ENCODE data around the gene LACTB.

Gene LACTB, protein sequence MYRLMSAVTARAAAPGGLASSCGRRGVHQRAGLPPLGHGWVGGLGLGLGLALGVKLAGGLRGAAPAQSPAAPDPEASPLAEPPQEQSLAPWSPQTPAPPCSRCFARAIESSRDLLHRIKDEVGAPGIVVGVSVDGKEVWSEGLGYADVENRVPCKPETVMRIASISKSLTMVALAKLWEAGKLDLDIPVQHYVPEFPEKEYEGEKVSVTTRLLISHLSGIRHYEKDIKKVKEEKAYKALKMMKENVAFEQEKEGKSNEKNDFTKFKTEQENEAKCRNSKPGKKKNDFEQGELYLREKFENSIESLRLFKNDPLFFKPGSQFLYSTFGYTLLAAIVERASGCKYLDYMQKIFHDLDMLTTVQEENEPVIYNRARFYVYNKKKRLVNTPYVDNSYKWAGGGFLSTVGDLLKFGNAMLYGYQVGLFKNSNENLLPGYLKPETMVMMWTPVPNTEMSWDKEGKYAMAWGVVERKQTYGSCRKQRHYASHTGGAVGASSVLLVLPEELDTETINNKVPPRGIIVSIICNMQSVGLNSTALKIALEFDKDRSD

DNA sequence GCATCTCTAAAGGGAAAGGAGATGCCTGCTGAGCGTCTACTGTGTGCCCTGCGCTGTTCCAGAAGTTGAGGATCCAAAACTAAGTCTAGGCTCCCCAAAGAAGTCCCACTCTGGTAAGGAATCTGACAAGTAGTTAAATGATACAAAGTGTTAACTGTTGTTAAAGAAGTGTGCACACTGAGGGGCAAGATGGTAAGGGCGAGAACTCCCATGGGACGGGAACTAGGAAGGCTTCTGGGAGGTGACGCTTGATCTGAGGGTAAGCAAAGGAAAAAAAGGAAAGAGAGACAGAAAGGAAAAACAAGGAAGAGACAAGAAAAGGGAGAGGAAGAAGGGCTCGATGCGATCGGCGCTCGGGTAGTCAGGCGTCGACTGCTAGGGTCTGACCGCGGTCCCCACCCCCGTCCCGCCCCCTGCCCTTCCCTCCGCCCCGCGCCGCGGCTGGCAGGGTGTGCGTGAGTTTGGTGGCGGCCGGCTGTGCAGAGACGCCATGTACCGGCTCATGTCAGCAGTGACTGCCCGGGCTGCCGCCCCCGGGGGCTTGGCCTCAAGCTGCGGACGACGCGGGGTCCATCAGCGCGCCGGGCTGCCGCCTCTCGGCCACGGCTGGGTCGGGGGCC is at the start of gene LACTB:
Gene LACTB, plus strand, starts transcription at position 480 of the 620 bp plus-strand sequence. Its CDS starts 11 bp downstream, at position 491.
- peak; percentile 80 for DNase-seq (ENCODE audit: extremely low spot score)
- CTCF ChIA-PET: no interaction called here
- 0 out of 2 replicates have a peak, but pooled peaks have one; percentile 22 for TF ChIP-seq L3MBTL2 (conservative IDR thresholded peaks at IDR 0.05)
- peak; percentile 28; the same call in 1 of the 2 replicates for TF ChIP-seq FOXM1 (IDR thresholded peaks at IDR 0.05; ENCODE audit: borderline replicate concordance)
- no peak for TF ChIP-seq NFRKB (IDR thresholded peaks at IDR 0.05)
- POLR2A ChIA-PET: no interaction called here

DNA sequence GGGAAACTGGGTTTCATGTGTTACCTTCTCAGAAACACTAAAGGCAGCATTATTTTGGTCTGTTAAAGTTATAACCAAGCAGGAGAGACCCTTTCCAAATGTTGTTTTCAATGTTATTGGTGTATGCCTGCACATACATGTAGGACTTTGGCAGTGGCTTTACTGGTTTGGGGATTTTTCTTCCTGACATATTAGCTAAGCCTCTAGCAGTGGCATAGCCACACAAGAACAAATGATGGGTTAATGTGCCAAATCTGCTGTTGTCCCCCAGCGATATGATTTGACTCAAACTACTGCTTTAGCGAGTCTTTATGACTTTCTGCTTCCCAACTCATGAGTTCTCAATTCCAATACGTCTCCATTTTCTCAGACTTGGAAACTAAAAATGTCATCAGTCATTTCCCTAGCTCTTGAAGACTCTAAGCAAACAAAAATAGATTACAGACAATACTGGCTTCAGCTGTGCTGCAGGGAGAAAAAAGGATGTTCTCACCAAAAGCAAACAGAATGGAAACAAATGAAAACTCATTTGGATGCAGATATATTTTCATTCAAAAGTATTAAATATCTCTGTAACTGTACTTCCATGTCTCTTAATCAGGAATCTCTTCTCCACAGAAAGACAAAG is 49.5 kb upstream of the LACTB start:
- DNase-seq (ENCODE audit: extremely low spot score): no peak
- POLR2A ChIA-PET: no interaction called here
- CTCF ChIA-PET: interaction anchor here (2.1 kb wide), 1 partner anchor 24 kb away, joined by 4 read pairs; no protein-coding TSS in a partner anchor
- no peak for TF ChIP-seq LEF1 (IDR thresholded peaks at IDR 0.05; ENCODE audit: borderline replicate concordance)
- TF ChIP-seq ZNF384 (IDR thresholded peaks at IDR 0.05): no peak
- no peak for TF ChIP-seq SP1 (IDR thresholded peaks at IDR 0.05)
- TF ChIP-seq BHLHE40 (IDR thresholded peaks at IDR 0.05; ENCODE audit: borderline replicate concordance): no peak
- TF ChIP-seq HDGF (IDR thresholded peaks at IDR 0.05; ENCODE audit: borderline replicate concordance): no peak
- TF ChIP-seq ELF4 (IDR thresholded peaks at IDR 0.05): no peak
- TF ChIP-seq, protein P1, sequence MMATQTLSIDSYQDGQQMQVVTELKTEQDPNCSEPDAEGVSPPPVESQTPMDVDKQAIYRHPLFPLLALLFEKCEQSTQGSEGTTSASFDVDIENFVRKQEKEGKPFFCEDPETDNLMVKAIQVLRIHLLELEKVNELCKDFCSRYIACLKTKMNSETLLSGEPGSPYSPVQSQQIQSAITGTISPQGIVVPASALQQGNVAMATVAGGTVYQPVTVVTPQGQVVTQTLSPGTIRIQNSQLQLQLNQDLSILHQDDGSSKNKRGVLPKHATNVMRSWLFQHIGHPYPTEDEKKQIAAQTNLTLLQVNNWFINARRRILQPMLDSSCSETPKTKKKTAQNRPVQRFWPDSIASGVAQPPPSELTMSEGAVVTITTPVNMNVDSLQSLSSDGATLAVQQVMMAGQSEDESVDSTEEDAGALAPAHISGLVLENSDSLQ (IDR thresholded peaks at IDR 0.05): no peak
- TF ChIP-seq CTBP1 (IDR thresholded peaks at IDR 0.05; ENCODE audit: borderline replicate concordance): no peak
- no peak for TF ChIP-seq FOXA1 (IDR thresholded peaks at IDR 0.05)
- no peak for TF ChIP-seq TARDBP (IDR thresholded peaks at IDR 0.05)
- TF ChIP-seq ARNT (IDR thresholded peaks at IDR 0.05): no peak
- TF ChIP-seq FOXK2 (IDR thresholded peaks at IDR 0.05): no peak
- TF ChIP-seq NFRKB (IDR thresholded peaks at IDR 0.05): no peak
- TF ChIP-seq FOXM1 (IDR thresholded peaks at IDR 0.05; ENCODE audit: borderline replicate concordance): no peak
- no peak for TF ChIP-seq SUZ12 (IDR thresholded peaks at IDR 0.05)

DNA sequence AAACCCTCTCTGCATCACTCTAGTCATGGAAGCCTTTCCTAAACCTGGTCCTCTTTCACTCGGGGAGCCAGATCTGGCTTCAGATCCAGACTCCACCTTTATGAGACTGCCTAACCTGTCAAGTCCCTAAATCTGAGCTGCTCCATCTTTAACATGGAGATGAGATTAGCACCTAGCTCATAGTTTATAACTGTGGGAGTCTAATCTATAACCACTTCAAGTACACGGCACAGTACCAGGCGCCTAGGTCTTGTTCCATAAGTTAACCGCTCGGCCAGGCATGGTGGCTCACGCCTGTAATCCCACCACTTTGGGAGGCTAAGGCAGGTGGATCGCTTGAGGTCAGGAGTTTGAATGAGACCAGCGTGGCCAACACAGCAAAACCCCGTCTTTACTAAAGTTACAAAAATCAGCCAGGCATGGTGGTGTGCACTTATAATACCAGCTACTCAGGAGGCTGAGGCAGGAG is 48.8 kb upstream of the LACTB start:
- TF ChIP-seq L3MBTL2 (conservative IDR thresholded peaks at IDR 0.05): no peak
- TF ChIP-seq ZNF384 (IDR thresholded peaks at IDR 0.05): no peak
- ChIA-PET POLR2A (no interaction called here), CTCF (interaction anchor here (2.1 kb wide), 1 partner anchor 25 kb away, joined by 4 read pairs; no protein-coding TSS in a partner anchor)
- DNase-seq (ENCODE audit: extremely low spot score): no peak

DNA sequence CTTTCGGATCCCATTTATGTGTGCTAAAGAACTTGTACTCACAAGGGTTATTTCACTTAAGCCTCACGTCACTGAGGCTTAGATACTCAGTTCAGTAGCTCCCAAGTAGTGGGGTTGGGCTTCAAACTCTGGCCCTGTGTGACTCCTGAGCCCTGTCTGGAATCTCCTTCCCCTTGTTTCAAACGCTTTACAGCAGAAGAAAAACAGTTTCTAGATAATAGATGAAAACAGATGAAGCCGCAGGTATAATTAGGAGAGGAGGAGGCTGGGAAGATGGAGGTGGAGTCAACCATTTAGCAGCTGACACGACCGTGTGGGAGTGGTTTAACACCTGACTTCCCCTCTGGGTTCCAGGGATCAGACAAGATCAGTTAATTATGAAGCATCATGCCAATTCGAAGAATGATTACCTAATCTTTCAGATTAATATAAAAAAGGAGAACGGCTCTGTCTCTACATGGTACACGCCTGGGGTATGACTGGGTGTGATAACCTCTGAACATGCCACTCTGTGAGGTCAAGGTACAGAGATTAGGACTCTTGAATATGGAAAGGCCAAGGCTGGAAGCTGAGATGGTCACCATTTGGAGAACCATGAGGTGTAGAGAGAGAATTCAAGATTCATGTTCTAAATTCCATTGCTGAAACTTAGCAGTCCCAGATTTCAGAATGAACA is 48.0 kb upstream of the LACTB start:
- no peak for DNase-seq (ENCODE audit: extremely low spot score)
- ChIA-PET POLR2A (interaction anchor here (1.1 kb wide), 1 partner anchor 42 kb away, joined by 4 read pairs; no protein-coding TSS in a partner anchor), CTCF (interaction anchor here (2.1 kb wide), 1 partner anchor 26 kb away, joined by 4 read pairs; no protein-coding TSS in a partner anchor)
- no peak for TF ChIP-seq CTBP1 (IDR thresholded peaks at IDR 0.05; ENCODE audit: borderline replicate concordance)
- TF ChIP-seq ZNF384 (IDR thresholded peaks at IDR 0.05): no peak
- TF ChIP-seq LEF1 (IDR thresholded peaks at IDR 0.05; ENCODE audit: borderline replicate concordance): no peak
- TF ChIP-seq SP1 (IDR thresholded peaks at IDR 0.05): no peak
- no peak for TF ChIP-seq ARNT (IDR thresholded peaks at IDR 0.05)

DNA sequence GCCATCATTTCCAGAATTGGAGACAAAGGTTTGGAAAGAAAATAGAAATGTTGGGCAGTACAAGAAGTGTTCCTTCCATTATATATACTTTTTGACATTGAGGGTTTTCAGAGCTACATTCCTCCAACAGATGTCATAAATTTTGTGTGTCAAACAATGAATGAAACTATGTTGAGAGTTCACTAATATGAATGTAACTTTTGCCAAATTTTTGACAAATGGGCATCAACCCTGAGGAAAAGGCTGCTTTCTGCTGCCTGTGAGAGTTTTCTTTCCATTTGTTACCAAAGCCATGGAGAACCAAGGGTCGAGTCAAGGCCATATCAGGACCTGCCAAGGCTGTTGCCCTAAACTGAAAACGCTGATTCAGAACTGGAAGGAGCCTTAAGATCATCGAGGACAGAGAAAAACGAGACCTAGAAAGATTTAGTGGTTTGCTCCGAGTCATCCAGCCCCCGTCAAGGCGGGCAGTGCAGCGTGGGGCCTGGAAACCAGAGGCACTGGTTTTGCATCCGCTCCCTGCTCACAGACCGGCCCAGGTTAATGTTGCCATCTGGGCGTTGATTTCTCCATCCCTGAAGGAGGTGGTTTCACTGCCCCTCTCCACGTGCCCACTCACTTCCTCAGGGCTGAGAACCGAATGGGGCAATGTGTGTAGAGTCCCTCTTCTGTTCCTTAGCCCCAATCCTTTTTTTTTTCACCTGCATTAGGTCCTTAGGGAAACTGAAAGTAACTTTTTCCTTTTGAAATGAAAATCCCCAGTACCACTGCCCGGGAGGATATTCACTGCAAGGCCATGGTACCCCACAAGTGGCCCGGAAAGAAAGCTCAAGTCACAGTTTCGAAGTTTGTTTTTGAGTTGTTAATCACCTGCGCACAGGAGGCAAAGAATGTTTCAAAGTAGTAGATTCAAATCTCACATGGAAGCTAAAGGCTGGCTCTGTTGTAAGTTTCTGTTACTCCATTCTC is 46.4 kb upstream of the LACTB start:
- POLR2A ChIA-PET: no interaction called here
- CTCF ChIA-PET: no interaction called here
- TF ChIP-seq CTBP1 (IDR thresholded peaks at IDR 0.05; ENCODE audit: borderline replicate concordance): no peak
- TF ChIP-seq, protein P1 (IDR thresholded peaks at IDR 0.05): no peak
- TF ChIP-seq TARDBP (IDR thresholded peaks at IDR 0.05): no peak
- TF ChIP-seq L3MBTL2 (conservative IDR thresholded peaks at IDR 0.05): no peak
- TF ChIP-seq ARNT (IDR thresholded peaks at IDR 0.05): no peak
- TF ChIP-seq LEF1 (IDR thresholded peaks at IDR 0.05; ENCODE audit: borderline replicate concordance): no peak
- DNase-seq (ENCODE audit: extremely low spot score): no peak
